ENCODE measurements around the gene SGCA.

The SGCA gene

GRCh38 chr17:50209472-50210239 lies 43.9 kb downstream of the SGCA start:
- DNase-seq (ENCODE audit: low read depth in 2 of 2) = no peak

- no peak for DNase-seq (ENCODE audit: low read depth in 2 of 2)
These were observed 44.7 kb downstream of the SGCA start for GRCh38 chr17:50210240-50211225.

GRCh38 chr17:50211249-50212120 lies 45.7 kb downstream of the SGCA start:
- DNase-seq (ENCODE audit: low read depth in 2 of 2) = no peak

GRCh38 chr17:50212121-50212843 lies 46.5 kb downstream of the SGCA start:
- DNase-seq (ENCODE audit: low read depth in 2 of 2) = no peak

GRCh38 chr17:50213026-50214022 lies 47.5 kb downstream of the SGCA start:
- DNase-seq (ENCODE audit: low read depth in 2 of 2) = peak in 1 of 2 donors; percentile 16

GRCh38 chr17:50214976-50215760 lies 49.4 kb downstream of the SGCA start:
- no peak for DNase-seq (ENCODE audit: low read depth in 2 of 2)

GRCh38 chr17:50217591-50217990 lies 51.8 kb downstream of the SGCA start:
- no peak for DNase-seq (ENCODE audit: low read depth in 2 of 2)

- no peak for DNase-seq (ENCODE audit: low read depth in 2 of 2)
These were observed 52.4 kb downstream of the SGCA start for GRCh38 chr17:50218071-50218759.

- DNase-seq (ENCODE audit: low read depth in 2 of 2) = no peak
These were observed 53.0 kb downstream of the SGCA start for GRCh38 chr17:50218771-50219315.

GRCh38 chr17:50219342-50219741 lies 53.5 kb downstream of the SGCA start:
- DNase-seq (ENCODE audit: low read depth in 2 of 2) = no peak

- no peak for DNase-seq (ENCODE audit: low read depth in 2 of 2)
These were observed 54.2 kb downstream of the SGCA start for GRCh38 chr17:50219939-50220465.

GRCh38 chr17:50220811-50221210 lies 55.0 kb downstream of the SGCA start:
- no peak for DNase-seq (ENCODE audit: low read depth in 2 of 2)

GRCh38 chr17:50221266-50221863 lies 55.6 kb downstream of the SGCA start:
- DNase-seq (ENCODE audit: low read depth in 2 of 2) = no peak

- DNase-seq (ENCODE audit: low read depth in 2 of 2) = no peak
These were observed 56.2 kb downstream of the SGCA start for GRCh38 chr17:50221864-50222545.

GRCh38 chr17:50222922-50223321 lies 57.1 kb downstream of the SGCA start:
- no peak for DNase-seq (ENCODE audit: low read depth in 2 of 2)
